ENCODE data around the gene RNF34.

Gene RNF34

GRCh38 chr12:121427556-121428050 lies 27.7 kb downstream of the RNF34 start:
- no peak overlapping the region for H3K4me3 ChIP-seq (ENCODE audit: low read length)
- no peak for DNase-seq (ENCODE audit: low read depth)
- no peak for TF ChIP-seq CTCF (conservative IDR thresholded peaks at IDR 0.05; ENCODE audit: low read length)

- no peak overlapping the region for H3K4me3 ChIP-seq (ENCODE audit: low read length)
- DNase-seq (ENCODE audit: low read depth) = no peak
- TF ChIP-seq CTCF (conservative IDR thresholded peaks at IDR 0.05; ENCODE audit: low read length) = no peak
Observed at GRCh38 chr12:121428883-121429282, 29.0 kb downstream of the RNF34 start.

GRCh38 chr12:121430833-121431415 lies 31.0 kb downstream of the RNF34 start:
- DNase-seq (ENCODE audit: low read depth) = no peak
- no peak for TF ChIP-seq CTCF (conservative IDR thresholded peaks at IDR 0.05; ENCODE audit: low read length)
- H3K4me3 ChIP-seq (ENCODE audit: low read length) = no peak overlapping the region

- no peak for DNase-seq (ENCODE audit: low read depth)
- no peak for TF ChIP-seq CTCF (conservative IDR thresholded peaks at IDR 0.05; ENCODE audit: low read length)
- H3K4me3 ChIP-seq (ENCODE audit: low read length) = no peak overlapping the region
Observed at GRCh38 chr12:121432740-121433480, 33.0 kb downstream of the RNF34 start.

GRCh38 chr12:121436706-121437105 lies 36.8 kb downstream of the RNF34 start:
- no peak for DNase-seq (ENCODE audit: low read depth)
- TF ChIP-seq CTCF (conservative IDR thresholded peaks at IDR 0.05; ENCODE audit: low read length) = no peak
- no peak overlapping the region for H3K4me3 ChIP-seq (ENCODE audit: low read length)

GRCh38 chr12:121438905-121439304 lies 39.0 kb downstream of the RNF34 start:
- no peak overlapping the region for H3K4me3 ChIP-seq (ENCODE audit: low read length)
- no peak for TF ChIP-seq CTCF (conservative IDR thresholded peaks at IDR 0.05; ENCODE audit: low read length)
- DNase-seq (ENCODE audit: low read depth) = no peak

GRCh38 chr12:121439715-121440114 lies 39.8 kb downstream of the RNF34 start:
- DNase-seq (ENCODE audit: low read depth) = no peak
- no peak overlapping the region for H3K4me3 ChIP-seq (ENCODE audit: low read length)
- no peak for TF ChIP-seq CTCF (conservative IDR thresholded peaks at IDR 0.05; ENCODE audit: low read length)
